ENCODE results near the gene IQCM.

DNA sequence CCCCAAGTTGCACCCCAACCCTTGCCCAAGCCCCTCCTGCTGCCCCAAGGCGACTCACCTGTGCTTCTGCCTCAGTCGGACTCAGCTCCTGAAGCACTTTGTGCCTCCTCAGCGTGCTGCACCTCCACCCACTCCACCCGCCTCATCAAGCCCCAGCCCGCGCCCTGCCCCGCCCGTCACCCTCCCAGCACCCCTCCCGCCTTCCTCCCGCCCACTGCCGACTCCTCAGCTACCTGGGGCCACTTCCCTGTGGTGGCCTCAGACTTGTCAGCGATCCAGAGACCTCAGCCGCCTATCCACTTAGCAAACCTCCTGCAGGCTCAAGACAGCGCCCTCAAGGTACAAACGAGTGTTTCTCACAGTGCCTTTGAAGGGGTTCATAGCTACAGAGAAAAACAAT, 19.6 kb upstream of the IQCM start:
- TF ChIP-seq YY1 (IDR thresholded peaks at IDR 0.05; ENCODE audit: insufficient read depth, insufficient read length) (no peak), ZNF274 (IDR thresholded peaks at IDR 0.05; ENCODE audit: low read depth, low read length) (no peak)

All from NT2/D1 (cell line).